GM12892 (cell line): ENCODE data around the gene HMGXB4.
"Not testable (repeated sequence)": the region's sequence is repeated elsewhere in the genome, so short reads cannot be mapped to it uniquely, and the experiment has no call there.

Source experiments
- POLR2A ChIP-seq: IDR thresholded peaks from 2 replicates; pipeline ENCODE4 v1.6.1; 2011; ENCODE audit warnings: low read depth, low read length, control low read depth
- POLR2AphosphoS5 ChIP-seq: IDR thresholded peaks from 2 replicates; pipeline ENCODE4 v1.6.1; 2011; ENCODE audit warnings: low read depth, low read length, control low read depth
- TAF1 ChIP-seq: IDR thresholded peaks from 2 replicates; pipeline ENCODE4 v1.6.1; 2011; ENCODE audit warnings: low read depth, mild to moderate bottlenecking, control low read depth, low read length, borderline replicate concordance

- not testable (repeated sequence) for TF ChIP-seq POLR2AphosphoS5, POLR2A, TAF1
These were observed 12.8 kb upstream of the HMGXB4 start for GRCh38 chr22:35244507-35244906.
